ENCODE measurements around the gene DOK7.

Gene DOK7

GRCh38 chr4:3473181-3473950 is 10.3 kb downstream of the DOK7 start:
- FAIRE-seq = no peak

GRCh38 chr4:3473996-3474765 is 11.1 kb downstream of the DOK7 start:
- no peak for DNase-seq (ENCODE audit: low spot score)
- no peak for FAIRE-seq

More at GRCh38 chr4:3473181-3473950, 10.3 kb downstream of the DOK7 start:
- DNase-seq (ENCODE audit: low spot score) = no peak

GRCh38 chr4:3475041-3475712 is 12.1 kb downstream of the DOK7 start:
- no peak for DNase-seq (ENCODE audit: low spot score)
- FAIRE-seq = no peak

GRCh38 chr4:3475713-3476260 is 12.7 kb downstream of the DOK7 start:
- FAIRE-seq = no peak
- no peak for DNase-seq (ENCODE audit: low spot score)

- FAIRE-seq = no peak
Measured at GRCh38 chr4:3476341-3476747, 13.2 kb downstream of the DOK7 start.

DNA sequence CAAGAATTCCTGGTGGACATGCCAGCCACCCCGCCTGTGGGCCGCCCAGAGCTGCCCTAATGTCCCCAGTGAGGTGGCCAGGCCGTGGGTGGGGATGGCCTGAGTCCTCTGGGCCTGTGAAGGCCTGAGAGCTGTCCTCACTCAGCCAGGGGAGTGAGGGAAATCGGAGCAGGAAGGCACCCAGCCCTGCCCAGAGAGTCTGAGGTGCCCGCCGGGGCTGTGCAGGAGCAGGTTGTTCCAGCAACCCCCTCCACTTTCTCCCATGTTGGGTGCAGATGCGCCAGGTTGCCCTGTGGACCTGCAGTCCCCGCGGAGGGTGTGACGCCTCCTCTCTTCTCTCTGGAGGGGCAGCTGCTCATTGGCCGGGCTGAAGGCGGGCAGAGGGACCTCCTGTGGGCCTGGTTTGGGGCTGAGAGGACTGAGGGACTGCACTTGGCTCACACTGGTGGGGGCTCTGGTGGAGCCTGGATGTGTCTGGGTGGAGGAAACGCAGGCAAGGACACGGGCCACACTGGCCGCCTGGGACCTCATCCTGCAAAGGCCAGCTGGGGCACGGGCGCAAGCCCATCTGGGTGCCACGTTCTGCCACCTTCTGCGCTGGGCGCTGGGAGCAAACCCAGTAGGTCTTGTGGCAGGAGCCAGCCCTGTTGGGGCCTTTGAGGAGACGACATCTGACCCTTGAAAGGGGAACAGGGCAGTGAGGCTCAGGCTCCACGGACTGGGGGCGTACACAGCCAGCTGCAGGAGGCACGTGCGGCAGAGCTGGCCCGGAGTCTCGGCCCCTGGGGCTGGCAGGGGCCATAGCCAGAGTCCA is 14.0 kb downstream of the DOK7 start:
- FAIRE-seq = no peak

More at GRCh38 chr4:3476341-3476747, 13.2 kb downstream of the DOK7 start:
- no peak for DNase-seq (ENCODE audit: low spot score)

GRCh38 chr4:3477750-3478430 is 14.8 kb downstream of the DOK7 start:
- FAIRE-seq (no peak), DNase-seq (ENCODE audit: low spot score) (no peak)

More for the DNA sequence above, 14.0 kb downstream of the DOK7 start:
- DNase-seq (ENCODE audit: low spot score) = no peak

- FAIRE-seq (no peak), DNase-seq (ENCODE audit: low spot score) (no peak)
Measured at GRCh38 chr4:3478446-3479357, 15.6 kb downstream of the DOK7 start.

DNA sequence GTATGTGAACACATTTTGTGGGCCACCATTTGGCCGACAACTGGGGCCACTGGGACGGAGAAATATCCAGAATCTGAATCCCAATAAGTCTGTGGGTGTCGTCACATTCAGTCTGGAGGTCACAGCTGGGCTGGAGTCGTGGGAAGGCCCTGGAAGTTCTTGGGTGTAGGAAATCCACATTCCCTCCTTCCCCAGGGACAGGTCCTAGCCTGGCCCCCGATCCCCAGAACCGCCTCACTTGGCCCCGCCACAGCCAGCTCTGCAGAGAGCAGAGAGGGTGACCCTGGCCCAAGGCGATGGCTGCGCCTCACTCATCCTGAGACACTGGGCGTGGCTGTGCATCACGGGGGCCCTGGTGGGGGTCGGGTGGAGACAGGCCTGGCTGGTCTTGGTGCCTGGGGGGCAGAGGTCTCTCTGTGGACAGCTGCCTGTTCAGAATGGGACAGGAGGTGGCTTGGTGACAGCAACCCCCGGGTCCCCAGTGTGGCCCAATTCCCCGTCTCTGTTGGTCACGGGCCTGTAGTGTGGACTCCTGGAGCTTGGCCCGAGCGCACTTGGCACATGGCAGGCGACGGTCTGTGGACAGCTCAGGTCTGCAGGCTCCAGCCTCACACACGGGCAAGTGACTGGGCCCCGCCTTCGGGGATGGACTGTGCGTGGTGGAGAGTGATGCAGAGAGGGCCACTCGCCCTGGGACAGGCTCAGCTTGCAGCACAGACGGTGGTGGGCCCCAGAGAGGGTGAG is 16.4 kb downstream of the DOK7 start:
- no peak for FAIRE-seq
- no peak for DNase-seq (ENCODE audit: low spot score)

- DNase-seq (ENCODE audit: low spot score) = peak; percentile 79
- no peak for FAIRE-seq
Measured at GRCh38 chr4:3480528-3481112, 17.5 kb downstream of the DOK7 start.

DNA sequence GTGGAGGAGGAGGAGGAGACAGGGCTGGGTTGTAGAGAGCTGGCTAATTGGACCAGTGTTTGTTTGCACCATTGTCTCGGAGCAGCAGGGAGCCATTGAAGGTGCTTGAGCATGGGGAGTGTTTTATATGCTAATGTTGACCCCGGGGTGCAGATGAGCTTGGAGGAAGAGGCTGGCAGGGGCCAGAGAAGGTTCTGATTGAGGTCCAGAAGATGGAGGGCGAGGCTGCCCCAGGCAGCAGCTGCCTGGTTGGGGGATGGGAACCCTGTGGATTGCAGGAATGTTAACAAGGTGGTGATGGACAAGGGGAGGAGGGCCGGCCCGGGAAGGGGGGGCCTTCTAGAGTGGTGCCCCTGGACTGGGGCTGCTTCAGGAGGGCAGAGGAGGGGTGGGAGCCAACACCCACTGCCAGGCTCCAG is 18.0 kb downstream of the DOK7 start:
- no peak for FAIRE-seq
- DNase-seq (ENCODE audit: low spot score) = no peak

- FAIRE-seq (no peak), DNase-seq (ENCODE audit: low spot score) (no peak)
Measured at GRCh38 chr4:3481783-3482393, 18.8 kb downstream of the DOK7 start.

DNA sequence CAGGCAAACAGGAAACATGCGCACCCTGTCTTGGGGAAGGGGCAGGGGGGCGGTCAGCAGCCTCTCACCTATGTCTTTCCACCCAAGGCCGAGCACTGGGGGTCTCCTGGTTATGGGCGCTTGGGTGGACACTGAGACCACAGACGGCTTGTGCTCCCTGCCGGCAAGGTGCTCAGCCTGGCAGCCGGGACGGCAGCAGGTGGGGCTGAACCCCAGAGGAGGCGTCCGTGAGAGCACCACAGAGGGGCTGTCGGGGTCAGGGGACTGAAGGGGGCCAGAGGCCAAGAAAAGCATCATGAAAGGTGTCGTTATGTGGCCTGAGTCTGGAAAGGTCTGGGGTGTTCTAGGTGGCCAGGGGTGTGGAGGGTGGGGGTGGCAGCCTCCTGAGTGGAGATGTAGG is 19.6 kb downstream of the DOK7 start:
- FAIRE-seq = no peak
- no peak for DNase-seq (ENCODE audit: low spot score)

DNA sequence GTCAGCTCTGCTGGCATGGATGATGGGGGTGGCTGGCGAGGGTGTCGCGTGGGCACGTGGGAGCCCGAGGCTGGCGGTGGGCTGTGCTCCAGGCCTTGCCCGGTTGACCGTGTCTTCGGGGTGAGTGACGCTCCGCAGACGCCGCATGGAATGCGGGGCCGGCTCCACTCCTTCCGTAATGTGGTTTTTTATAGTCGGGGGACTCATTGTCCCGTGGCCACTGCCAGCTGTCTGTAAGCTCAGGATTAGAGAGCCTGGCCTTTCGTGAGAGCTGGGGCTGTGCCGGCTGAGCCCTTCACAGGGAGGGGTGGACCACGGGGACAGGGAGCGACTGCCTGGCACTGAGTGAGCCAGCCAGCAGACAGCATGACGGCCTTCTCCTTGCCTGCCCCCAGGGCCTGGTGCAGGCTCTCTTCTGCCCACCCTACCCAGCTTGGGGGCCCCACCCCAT is 20.4 kb downstream of the DOK7 start:
- no peak for FAIRE-seq
- DNase-seq (ENCODE audit: low spot score) = no peak

DNA sequence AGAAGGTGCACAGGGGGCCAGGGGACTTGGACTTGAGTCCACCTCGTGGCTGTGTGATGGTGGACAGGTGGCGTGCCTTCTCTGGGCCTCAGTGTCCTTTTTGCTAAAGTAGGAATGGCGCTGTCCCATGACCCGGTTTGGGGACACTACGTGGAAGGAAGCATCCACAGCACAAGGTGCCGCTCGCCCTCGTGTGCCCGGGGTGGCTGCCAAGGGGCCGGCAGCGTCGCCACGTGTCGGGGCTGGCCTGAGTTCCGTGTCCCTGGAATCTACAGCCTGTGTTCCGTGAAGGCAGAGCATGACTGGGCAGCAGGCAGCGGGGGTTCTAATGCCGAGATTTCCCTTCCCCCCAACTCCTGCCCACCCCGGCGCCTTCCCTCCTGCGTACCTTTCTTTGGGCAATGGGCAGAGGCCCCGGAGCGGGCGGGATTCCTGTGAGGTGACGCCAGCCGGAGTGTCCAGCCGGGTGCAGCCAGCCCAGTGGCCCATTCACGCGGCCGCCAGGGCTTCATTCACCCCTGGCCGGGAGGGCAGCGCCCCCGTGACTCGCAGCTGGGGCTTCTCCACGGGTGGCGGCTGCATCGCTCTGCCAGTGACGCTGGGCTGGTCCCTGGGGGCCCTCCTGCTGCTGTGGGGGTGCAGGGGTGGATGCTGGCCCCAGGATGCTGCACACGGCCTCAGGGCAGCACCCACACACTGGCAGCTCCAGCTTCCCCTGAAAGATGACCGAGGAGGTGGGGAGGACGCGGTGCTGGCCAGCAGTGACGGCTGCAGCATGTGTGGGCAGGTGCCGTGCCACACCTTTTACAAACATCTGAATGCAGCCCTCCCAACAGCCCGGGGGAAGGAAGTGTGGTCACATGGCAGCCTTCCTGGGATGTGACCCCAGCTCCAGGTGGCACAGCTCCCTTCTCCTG is 21.2 kb downstream of the DOK7 start:
- DNase-seq (ENCODE audit: low spot score) = no peak
- no peak for FAIRE-seq

DNA sequence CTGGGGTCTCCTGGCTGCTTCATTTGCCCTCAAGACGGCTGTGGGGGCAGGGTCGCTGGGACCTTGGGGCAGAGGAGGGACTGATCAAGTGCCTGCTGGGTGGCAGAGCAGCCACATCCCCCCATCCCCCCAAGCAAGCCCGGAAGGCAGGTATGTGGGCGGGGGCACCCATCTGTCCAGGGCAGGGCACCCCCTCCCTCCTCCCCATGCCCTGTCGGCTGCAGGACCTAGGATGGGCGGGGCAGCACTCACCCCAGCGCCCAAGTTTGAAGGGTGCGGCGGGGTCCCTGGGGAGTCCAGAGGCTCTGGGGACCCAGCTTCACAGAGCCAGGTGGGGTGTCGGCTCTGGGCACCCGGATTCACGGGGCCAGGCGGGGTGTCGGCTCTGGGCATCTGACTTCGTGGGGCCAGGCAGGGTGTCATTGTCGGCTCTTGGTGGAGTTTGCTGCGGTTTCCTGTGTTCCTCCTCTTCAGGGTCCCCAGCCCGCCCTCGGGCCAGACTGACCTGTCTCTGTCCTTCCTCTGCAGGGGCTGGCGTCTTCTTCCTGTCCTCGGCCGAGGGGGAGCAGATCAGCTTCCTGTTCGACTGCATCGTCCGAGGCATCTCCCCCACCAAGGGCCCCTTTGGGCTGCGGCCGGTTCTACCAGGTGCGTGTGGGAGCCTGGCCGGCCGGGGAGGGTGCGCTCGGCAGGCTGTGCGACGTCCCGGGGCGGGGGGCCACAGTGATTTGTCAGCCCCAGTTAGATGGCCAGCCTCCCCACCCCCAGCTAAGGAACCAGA is 22.1 kb downstream of the DOK7 start:
- DNase-seq (ENCODE audit: low spot score) (no peak), FAIRE-seq (no peak)

Data from urothelium cell line (cell line).